Urinary bladder (tissue), 4 donors: ENCODE data around the gene SORBS1. TPM values are rescaled to one million over a fixed set of nuclear protein-coding genes. Genes with fewer than 3 reads are reported as not detected.
A peak's percentile ranks its signal among the peaks of the same experiment; 100 is the strongest.

Experiments used
- DNase-seq: peaks from one replicate; pipeline ENCODE4 v3.0.0-alpha.2; 2015; ENCODE audit errors: extremely low spot score
- H3K27ac ChIP-seq: one replicate; pipeline ENCODE4 v1.5.1; 2013; ENCODE audit warnings: low read depth, mild to moderate bottlenecking, moderate library complexity
- H3K36me3 ChIP-seq: one replicate; pipeline ENCODE4 v1.6.1; 2013; ENCODE audit warnings: mild to moderate bottlenecking, moderate library complexity; ENCODE audit not compliant: insufficient read depth
- H3K4me1 ChIP-seq: one replicate; pipeline ENCODE4 v1.6.1; 2013; ENCODE audit warnings: mild to moderate bottlenecking, moderate library complexity; ENCODE audit not compliant: insufficient read depth
- H3K4me3 ChIP-seq: one replicate; pipeline ENCODE4 v1.5.1; 2013; ENCODE audit warnings: low read depth, low read length
- WGBS: extraction: QIAGEN DNeasy Blood & Tissue Kit; methylation state at CpG from one replicate; pipeline ENCODE4 v1.1.7; 2013; 5-methylcytosine and 5-hydroxymethylcytosine counted together
- polyA plus RNA-seq: library from polyadenylated mRNA; stranded (reverse); fragments of 200-250 nt; gene quantifications from one replicate; pipeline ENCODE4 v1.2.3, GENCODE V29; 2013
- total RNA-seq: library from RNA; depleted of rRNA; stranded (reverse); fragments of >200 nt; gene quantifications from one replicate; pipeline ENCODE4 v1.2.3, GENCODE V29; 2014
- donor health status: healthy with polysubstance abuse.
- donor health status: healthy.

The SORBS1 gene
- total and polyA plus RNA-seq, 2 donors = 297 to 697 TPM

GRCh38 chr10:95279042-95279820 lies 281.9 kb downstream of the SORBS1 start:
- DNase-seq = no peak
- Histone ChIP-seq H3K4me1 (peaks cover 4% of the 10 kb centered on the region), H3K27ac (peak overlapping the region; percentile 57), H3K36me3 (no peaks in the 10 kb centered on the region), H3K4me3 (no peak overlapping the region)
- 53% methylated on average over 4 of the region's 4 CpGs for WGBS

DNA sequence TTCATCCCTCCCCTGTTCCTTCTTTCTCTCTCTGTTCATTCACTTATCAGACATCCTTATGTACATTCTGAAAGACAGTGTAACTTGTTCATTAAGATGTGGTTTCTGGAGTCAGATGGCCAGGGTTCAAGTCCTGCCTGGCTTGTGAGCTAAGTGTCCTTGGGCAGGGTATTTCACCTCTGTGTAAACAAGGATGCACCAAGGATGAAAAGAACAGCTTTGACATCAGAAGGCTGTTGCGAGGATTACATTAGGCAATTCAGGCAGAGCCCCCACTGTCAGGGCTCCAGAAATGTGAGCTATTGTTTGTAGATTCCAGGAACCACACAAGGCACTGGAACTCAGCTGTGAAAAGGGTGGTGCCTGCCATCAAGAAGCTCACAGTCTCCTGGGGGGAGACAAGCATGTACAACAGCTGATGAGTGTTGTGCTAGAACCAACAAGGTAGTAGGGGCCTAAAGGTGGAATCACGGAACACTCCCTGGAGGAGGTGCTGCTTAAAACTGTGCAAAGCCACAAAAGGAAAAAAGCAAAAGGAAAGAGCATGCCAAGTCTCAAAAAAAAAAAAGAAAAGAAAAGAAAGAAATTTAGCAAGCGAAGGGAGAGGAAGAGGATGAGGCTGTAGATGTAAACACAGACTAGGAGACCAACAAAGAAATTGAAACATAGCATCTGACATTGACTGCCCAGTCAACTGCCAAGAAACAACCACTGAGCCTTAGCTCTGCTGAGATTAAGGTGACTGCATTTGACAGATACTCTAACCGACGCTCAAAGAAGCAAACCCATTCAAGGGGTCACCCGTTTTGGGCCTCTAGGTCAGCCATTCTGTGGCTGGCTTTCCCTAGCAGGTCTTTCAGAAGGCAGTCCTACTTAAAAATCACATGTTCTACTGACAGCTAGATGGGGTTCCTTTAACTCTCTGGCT lies 282.8 kb downstream of the SORBS1 start:
- H3K4me1 ChIP-seq = peaks cover 4% of the 10 kb centered on the region
- 79% methylated on average over 6 of the region's 6 CpGs for WGBS
- no peak overlapping the region for H3K4me3 ChIP-seq
- peak overlapping the region; percentile 79 for H3K27ac ChIP-seq
- no peak for DNase-seq
- no peaks in the 10 kb centered on the region for H3K36me3 ChIP-seq

GRCh38 chr10:95277614-95278013 lies 283.6 kb downstream of the SORBS1 start:
- 67% methylated on average over 3 of the region's 3 CpGs for WGBS
- H3K4me3 ChIP-seq = no peak overlapping the region
- peaks cover 4% of the 10 kb centered on the region for H3K4me1 ChIP-seq
- peak overlapping the region; percentile 61 for H3K27ac ChIP-seq
- no peak for DNase-seq
- H3K36me3 ChIP-seq = no peaks in the 10 kb centered on the region

DNA sequence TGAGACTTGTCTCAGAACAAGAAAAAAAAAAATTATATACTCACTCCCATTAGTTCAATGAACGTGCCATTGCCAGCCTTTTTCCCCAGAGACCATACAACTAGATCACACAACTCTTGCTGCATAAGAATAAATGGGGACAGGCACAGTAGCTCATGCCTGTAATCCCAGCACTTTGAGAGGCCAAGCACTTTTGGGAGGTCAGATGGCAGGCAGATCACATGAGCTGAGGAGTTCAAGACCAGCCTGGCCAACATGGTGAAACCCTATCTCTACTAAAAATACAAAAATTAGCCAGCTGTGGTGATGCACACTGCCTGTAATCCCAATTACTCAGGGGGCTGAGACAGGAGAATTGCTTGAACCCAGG lies 284.0 kb downstream of the SORBS1 start:
- H3K27ac ChIP-seq = peak overlapping the region; percentile 71
- DNase-seq = no peak

DNA sequence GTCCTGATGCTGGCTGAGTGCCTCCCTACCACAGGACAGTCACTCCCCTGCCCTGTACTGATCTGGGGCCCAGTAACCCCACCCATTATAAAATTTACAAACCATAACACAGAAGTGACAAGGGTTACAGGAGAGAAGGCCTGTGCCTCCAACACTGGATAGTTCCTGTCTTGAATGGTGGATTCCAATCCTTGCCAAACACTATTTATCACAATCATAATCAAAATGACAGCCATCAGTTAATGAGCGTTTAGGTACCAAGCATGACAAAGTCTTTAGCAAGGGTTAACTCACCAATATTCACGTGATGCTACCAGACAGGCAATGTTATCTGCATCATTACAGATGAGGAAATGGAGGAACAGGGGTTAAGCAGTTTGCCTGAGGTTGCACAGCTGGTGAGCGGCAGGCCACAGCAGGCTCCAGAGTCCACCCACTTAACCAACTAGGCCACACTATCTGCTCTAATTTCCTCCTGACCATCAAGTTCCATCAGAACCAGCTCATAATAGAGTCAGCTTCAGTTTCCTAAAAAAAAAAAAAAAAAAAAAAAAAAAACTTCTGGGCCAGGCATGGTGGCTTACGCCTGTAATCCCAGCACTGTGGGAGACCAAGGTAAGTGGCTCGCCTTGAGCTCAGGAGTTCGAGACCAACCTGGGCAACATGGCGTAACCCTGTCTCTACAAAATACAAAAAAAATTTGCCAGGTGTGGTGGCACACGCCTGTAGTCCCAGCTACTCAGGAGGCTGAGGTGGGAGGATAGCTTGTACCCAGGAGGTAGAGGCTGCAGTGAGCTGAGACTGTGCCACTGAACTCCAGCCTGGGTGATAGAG lies 284.6 kb downstream of the SORBS1 start:
- Histone ChIP-seq H3K4me3 (no peak overlapping the region), H3K36me3 (no peaks in the 10 kb centered on the region), H3K27ac (peak overlapping the region; percentile 71), H3K4me1 (peaks cover 4% of the 10 kb centered on the region)
- DNase-seq = no peak
- WGBS = 84% methylated on average over 8 of the region's 8 CpGs

More for the DNA sequence above, 284.0 kb downstream of the SORBS1 start:
- 68% methylated on average over 1 of the region's 1 CpG for WGBS
- Histone ChIP-seq H3K36me3 (no peaks in the 10 kb centered on the region), H3K4me3 (no peak overlapping the region), H3K4me1 (peaks cover 4% of the 10 kb centered on the region)

GRCh38 chr10:95275726-95276366 lies 285.3 kb downstream of the SORBS1 start:
- peak overlapping the region; percentile 71 for H3K27ac ChIP-seq

DNA sequence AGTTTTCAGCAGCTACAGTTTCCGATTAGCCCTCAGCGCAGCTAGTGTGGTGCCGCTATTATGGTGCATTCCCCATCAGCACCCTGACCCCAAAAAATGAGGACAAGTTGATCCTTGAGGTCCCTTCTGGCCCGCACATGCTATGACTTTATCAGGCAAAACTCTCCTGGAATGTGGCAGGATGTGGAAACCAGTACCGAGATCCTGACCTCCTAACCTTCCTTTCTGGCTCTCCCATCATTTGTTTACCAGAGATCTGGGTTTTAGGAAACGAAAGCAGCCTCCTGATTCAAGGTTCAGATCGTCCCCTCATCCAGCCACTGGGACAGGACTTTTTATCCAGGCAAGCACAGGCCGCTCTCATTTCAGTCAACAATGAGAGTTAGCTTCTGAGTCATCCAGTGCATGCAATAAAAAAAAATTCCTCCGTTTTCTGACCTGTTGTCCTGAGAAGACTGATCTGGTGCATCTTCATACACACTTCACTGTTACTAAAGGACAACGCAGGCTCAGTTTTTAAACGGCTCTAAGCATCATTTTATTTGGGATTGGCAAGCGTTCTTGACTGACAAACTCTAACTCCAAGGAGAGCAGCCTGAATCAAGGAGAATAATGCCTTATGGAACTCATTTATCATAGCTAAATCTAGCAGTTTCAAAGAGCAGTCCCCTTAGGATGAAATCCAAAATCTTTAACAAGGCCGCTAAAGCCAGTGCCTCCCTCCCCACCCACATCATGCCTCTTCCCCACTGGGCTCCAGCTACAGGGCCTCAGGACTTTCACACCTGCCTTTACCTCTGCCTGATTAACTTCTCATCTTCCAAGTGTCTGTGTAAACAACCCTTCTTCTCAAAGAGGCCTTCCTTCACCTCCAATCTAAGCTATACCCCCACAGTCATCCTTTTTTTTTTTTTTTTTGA lies 287.5 kb downstream of the SORBS1 start:
- H3K36me3 ChIP-seq = no peaks in the 10 kb centered on the region
- H3K4me3 ChIP-seq = no peak overlapping the region
- peaks cover 2% of the 10 kb centered on the region for H3K4me1 ChIP-seq
- WGBS = 29% methylated on average over 13 of the region's 13 CpGs
- H3K27ac ChIP-seq = peak overlapping the region; percentile 95
- DNase-seq = no peak

More at GRCh38 chr10:95275726-95276366, 285.3 kb downstream of the SORBS1 start:
- H3K36me3 ChIP-seq = no peaks in the 10 kb centered on the region
- DNase-seq = no peak
- H3K4me3 ChIP-seq = no peak overlapping the region
- 41% methylated on average over 1 of the region's 1 CpG for WGBS
- H3K4me1 ChIP-seq = peaks cover 2% of the 10 kb centered on the region

- H3K27ac ChIP-seq = no peak overlapping the region
- H3K4me3 ChIP-seq = no peak overlapping the region
- no peaks in the 10 kb centered on the region for H3K4me1 ChIP-seq
- DNase-seq = no peak
- 45% methylated on average over 12 of the region's 12 CpGs for WGBS
- no peaks in the 10 kb centered on the region for H3K36me3 ChIP-seq
Observed at GRCh38 chr10:95268438-95268837, 292.7 kb downstream of the SORBS1 start.

DNA sequence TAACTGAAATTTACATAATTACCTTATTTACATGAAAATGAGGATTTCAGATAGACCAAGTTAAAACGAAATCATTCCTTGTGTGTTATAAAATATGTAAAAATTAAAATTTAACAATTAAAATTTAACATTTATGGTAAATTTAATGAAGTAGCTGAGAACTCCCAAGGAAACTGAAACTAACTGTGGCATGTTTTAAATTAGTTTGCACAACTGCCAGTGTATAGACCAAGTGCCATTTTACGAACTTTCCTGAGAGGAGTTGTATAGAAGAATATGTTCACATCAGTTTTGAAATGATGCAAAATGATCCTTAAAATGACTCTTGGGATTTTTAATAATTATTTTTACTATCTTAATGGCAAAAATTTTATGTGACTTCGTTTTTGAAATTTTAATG lies 293.9 kb downstream of the SORBS1 start:
- Histone ChIP-seq H3K4me3 (no peak overlapping the region), H3K4me1 (no peaks in the 10 kb centered on the region), H3K27ac (no peak overlapping the region), H3K36me3 (no peaks in the 10 kb centered on the region)
- DNase-seq = no peak
- 93% methylated on average over 3 of the region's 3 CpGs for WGBS

DNA sequence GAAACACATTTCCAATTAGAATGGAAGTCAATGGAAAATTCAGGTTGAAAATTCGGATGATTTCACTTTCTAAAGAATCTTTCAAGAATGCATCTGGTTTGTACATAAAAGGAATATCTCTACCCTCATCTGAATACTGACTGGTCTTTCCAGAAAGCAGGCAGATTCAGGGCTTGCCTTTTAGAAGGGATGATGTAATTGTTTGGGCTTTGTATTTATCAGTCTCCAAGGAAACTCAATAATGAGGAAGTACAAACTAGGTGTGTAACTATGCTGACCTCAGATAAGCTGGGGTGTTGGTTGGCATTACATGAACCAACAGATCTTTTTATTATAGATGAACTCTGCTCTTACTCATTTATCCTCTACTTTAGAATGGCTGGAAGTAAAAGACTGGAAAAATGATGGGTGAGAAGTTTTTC lies 294.5 kb downstream of the SORBS1 start:
- Histone ChIP-seq H3K27ac (peak overlapping the region; percentile 67), H3K4me3 (no peak overlapping the region), H3K4me1 (no peaks in the 10 kb centered on the region), H3K36me3 (no peaks in the 10 kb centered on the region)
- DNase-seq = peak; percentile 82
- 17% methylated on average over 1 of the region's 1 CpG for WGBS

- no peak for DNase-seq
- H3K4me1 ChIP-seq = no peaks in the 10 kb centered on the region
- 97% methylated on average over 8 of the region's 8 CpGs for WGBS
- no peak overlapping the region for H3K27ac ChIP-seq
- no peak overlapping the region for H3K4me3 ChIP-seq
- no peaks in the 10 kb centered on the region for H3K36me3 ChIP-seq
Observed at GRCh38 chr10:95265572-95265971, 295.6 kb downstream of the SORBS1 start.
